Brain microvascular endothelial cell (primary cell): ENCODE data around the gene FMO5.

Experiments
- DNase-seq: peaks from one replicate; pipeline ENCODE4 v3.0.0-alpha.2; 2020
- H3K27ac ChIP-seq: fragments of 250-450 bp; sonication (Bioruptor Pico); 2 replicates; pipeline ENCODE4 v1.5.1; 2020; ENCODE audit warnings: mild to moderate bottlenecking, moderate library complexity
- H3K27me3 ChIP-seq: fragments of 250-450 bp; sonication (Bioruptor Pico); replicated peaks from 2 replicates; pipeline ENCODE4 v1.5.1; 2020; ENCODE audit warnings: mild to moderate bottlenecking
- H3K36me3 ChIP-seq: fragments of 250-450 bp; sonication (Bioruptor Pico); replicated peaks from 2 replicates; pipeline ENCODE4 v1.5.1; 2020; ENCODE audit warnings: mild to moderate bottlenecking
- H3K4me3 ChIP-seq: 2 replicates; pipeline ENCODE4 v1.5.1; 2011; ENCODE audit warnings: low read depth, mild to moderate bottlenecking, control low read depth, low read length, moderate library complexity
- in situ Hi-C: cut with HindIII; loops from 2 replicates; pipeline ENCODE4 v1.10.0; 2017; ENCODE audit warnings: low sequenced_read_pairs, low pct_ligation_motif_present
- TF ChIP-seq, protein P1 (sequence below): IDR thresholded peaks from 2 replicates; pipeline ENCODE4 v1.5.1; 2011; ENCODE audit warnings: low read depth, mild to moderate bottlenecking, moderate library complexity, low read length, control low read depth, inconsistent platforms; ENCODE audit errors: missing control alignments

Gene FMO5

GRCh38 chr1:147266381-147266780 lies 41.2 kb upstream of the FMO5 start:
- Histone ChIP-seq H3K36me3 (peaks cover 16% of the 10 kb centered on the region), H3K27me3 (no peaks in the 10 kb centered on the region), H3K4me3 (no peak overlapping the region), H3K27ac (no peak overlapping the region)
- TF ChIP-seq, protein P1, sequence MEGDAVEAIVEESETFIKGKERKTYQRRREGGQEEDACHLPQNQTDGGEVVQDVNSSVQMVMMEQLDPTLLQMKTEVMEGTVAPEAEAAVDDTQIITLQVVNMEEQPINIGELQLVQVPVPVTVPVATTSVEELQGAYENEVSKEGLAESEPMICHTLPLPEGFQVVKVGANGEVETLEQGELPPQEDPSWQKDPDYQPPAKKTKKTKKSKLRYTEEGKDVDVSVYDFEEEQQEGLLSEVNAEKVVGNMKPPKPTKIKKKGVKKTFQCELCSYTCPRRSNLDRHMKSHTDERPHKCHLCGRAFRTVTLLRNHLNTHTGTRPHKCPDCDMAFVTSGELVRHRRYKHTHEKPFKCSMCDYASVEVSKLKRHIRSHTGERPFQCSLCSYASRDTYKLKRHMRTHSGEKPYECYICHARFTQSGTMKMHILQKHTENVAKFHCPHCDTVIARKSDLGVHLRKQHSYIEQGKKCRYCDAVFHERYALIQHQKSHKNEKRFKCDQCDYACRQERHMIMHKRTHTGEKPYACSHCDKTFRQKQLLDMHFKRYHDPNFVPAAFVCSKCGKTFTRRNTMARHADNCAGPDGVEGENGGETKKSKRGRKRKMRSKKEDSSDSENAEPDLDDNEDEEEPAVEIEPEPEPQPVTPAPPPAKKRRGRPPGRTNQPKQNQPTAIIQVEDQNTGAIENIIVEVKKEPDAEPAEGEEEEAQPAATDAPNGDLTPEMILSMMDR: no peak
- DNase-seq: no peak
- in situ Hi-C loops: no loop called here

GRCh38 chr1:147264158-147264768 lies 39.1 kb upstream of the FMO5 start:
- no peaks in the 10 kb centered on the region for H3K27me3 ChIP-seq
- in situ Hi-C loops: no loop called here
- H3K36me3 ChIP-seq: peaks cover 16% of the 10 kb centered on the region
- H3K27ac ChIP-seq: no peak overlapping the region
- H3K4me3 ChIP-seq: no peak overlapping the region
- TF ChIP-seq, protein P1: no peak
- DNase-seq: peak; percentile 8

GRCh38 chr1:147260956-147261355 lies 35.8 kb upstream of the FMO5 start:
- DNase-seq: no peak
- in situ Hi-C loops: no loop called here
- TF ChIP-seq, protein P1: no peak
- no peak overlapping the region for H3K27ac ChIP-seq
- no peak overlapping the region for H3K4me3 ChIP-seq
- H3K27me3 ChIP-seq: no peaks in the 10 kb centered on the region
- peaks cover 3% of the 10 kb centered on the region for H3K36me3 ChIP-seq

GRCh38 chr1:147252540-147252939 lies 27.4 kb upstream of the FMO5 start:
- DNase-seq: no peak
- Histone ChIP-seq H3K4me3 (no peak overlapping the region), H3K27me3 (no peaks in the 10 kb centered on the region), H3K36me3 (no peaks in the 10 kb centered on the region), H3K27ac (no peak overlapping the region)
- in situ Hi-C loops: no loop called here
- TF ChIP-seq, protein P1: no peak

- Histone ChIP-seq H3K27ac (no peak overlapping the region), H3K27me3 (no peaks in the 10 kb centered on the region), H3K4me3 (no peak overlapping the region), H3K36me3 (no peaks in the 10 kb centered on the region)
- TF ChIP-seq, protein P1: no peak
- in situ Hi-C loops: no loop called here
- no peak for DNase-seq
These were observed 22.6 kb upstream of the FMO5 start for GRCh38 chr1:147247656-147248238.
